SU-DHL-6 (cell line): ENCODE results near the gene CYBA.

Source experiments
- CTCF ChIP-seq: fragments of 200-600 bp; sonication (generic); IDR thresholded peaks from one replicate; pipeline ENCODE4 v1.5.1; 2017; ENCODE audit warnings: antibody characterized with exemption, mild to moderate bottlenecking, low read length, moderate library complexity; ENCODE audit not compliant: insufficient read depth, poor library complexity, severe bottlenecking
- EZH2phosphoT487 ChIP-seq: fragments of 200-600 bp; sonication (generic), shearing (Covaris generic); conservative IDR thresholded peaks from 2 replicates; pipeline ENCODE4 v1.6.1; 2018; ENCODE audit warnings: mild to moderate bottlenecking, antibody characterized with exemption, low read length, moderate library complexity, mixed read lengths

- no peak for TF ChIP-seq CTCF
- no peak for TF ChIP-seq EZH2phosphoT487
Measured at GRCh38 chr16:88624481-88624880, 26.4 kb downstream of the CYBA start.
